A673 (cell line): ENCODE measurements around the gene NFS1.

ENCODE experiments used
- EZH2 ChIP-seq: fragments of 200-600 bp; sonication (generic); IDR thresholded peaks from 2 replicates; pipeline ENCODE4 v1.6.1; 2017; ENCODE audit warnings: borderline replicate concordance, low read depth, mild to moderate bottlenecking, mixed read lengths, antibody characterized with exemption, low read length; ENCODE audit not compliant: poor library complexity, severe bottlenecking
- TF ChIP-seq, protein P1 (sequence below): fragments of 300-800, 200-600 bp; sonication (generic); conservative IDR thresholded peaks from 2 replicates; pipeline ENCODE4 v1.5.1; 2017; ENCODE audit warnings: low read depth, mild to moderate bottlenecking, antibody characterized with exemption, low read length, moderate library complexity, mixed read lengths

DNA sequence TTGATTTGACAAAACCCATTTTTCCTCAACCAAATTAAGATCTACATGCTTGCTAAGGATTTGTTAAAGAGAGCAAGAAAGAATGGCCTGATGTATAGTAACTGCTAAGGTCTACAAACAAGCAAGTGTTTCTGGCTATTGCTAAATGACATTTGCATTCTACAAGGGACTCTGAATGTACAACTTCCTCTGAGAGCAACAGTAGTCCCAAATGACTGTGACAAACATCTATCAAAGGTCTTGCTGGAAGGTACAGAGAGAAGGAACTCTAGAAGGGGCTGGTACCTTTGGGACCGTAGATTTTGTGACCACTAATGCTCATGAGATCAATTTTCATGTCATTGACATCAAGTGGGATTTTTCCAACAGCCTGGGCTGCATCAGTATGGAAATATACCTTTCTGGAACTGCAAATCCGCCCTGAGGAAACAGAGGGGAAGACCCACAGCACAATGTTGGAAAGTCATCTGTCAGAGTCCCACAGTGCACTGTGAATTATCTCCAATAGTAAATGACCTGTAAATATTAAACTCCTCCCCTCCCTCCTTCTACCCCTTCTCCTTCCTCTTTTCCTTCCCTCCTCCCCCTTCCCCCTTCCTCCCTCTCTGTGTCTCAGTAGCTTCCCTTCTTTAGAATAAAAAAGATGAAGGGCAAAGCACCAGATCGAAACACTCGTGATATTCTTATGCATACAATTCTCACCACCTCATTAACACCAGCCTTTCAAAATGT is 18.5 kb downstream of the NFS1 start:
- TF ChIP-seq, protein P1, sequence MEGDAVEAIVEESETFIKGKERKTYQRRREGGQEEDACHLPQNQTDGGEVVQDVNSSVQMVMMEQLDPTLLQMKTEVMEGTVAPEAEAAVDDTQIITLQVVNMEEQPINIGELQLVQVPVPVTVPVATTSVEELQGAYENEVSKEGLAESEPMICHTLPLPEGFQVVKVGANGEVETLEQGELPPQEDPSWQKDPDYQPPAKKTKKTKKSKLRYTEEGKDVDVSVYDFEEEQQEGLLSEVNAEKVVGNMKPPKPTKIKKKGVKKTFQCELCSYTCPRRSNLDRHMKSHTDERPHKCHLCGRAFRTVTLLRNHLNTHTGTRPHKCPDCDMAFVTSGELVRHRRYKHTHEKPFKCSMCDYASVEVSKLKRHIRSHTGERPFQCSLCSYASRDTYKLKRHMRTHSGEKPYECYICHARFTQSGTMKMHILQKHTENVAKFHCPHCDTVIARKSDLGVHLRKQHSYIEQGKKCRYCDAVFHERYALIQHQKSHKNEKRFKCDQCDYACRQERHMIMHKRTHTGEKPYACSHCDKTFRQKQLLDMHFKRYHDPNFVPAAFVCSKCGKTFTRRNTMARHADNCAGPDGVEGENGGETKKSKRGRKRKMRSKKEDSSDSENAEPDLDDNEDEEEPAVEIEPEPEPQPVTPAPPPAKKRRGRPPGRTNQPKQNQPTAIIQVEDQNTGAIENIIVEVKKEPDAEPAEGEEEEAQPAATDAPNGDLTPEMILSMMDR, result no peak
- no peak for TF ChIP-seq EZH2
